Thoracic aorta (tissue), 2 donors: Measurements from ENCODE around the gene NXPH1. TPM values are rescaled to one million over a fixed set of nuclear protein-coding genes. Genes with fewer than 3 reads are reported as not detected.

Source experiments
- ATAC-seq: fragments of 150-250 bp; one replicate; pipeline ENCODE4 v1.8.0; 2017; ENCODE audit warnings: low read depth; ENCODE audit not compliant: insufficient number of reproducible peaks, low FRiP score
- DNase-seq: peaks from one replicate; pipeline ENCODE4 v3.0.0-alpha.2; 2020; ENCODE audit warnings: low spot score
- H3K27ac ChIP-seq, 2 donors: fragments of 200-600 bp; sonication (generic); 1 replicate in 1 of 2; 2 replicates in 1 of 2; pipeline ENCODE4 v1.5.1; 2016; ENCODE audit warnings: mild to moderate bottlenecking in 2 of 2, moderate library complexity in 2 of 2
- H3K27me3 ChIP-seq: fragments of 200-600 bp; sonication (generic); replicated peaks from 2 replicates; pipeline ENCODE4 v1.6.0; 2016; ENCODE audit warnings: mild to moderate bottlenecking; ENCODE audit not compliant: insufficient read depth
- H3K36me3 ChIP-seq: fragments of 200-600 bp; sonication (generic); one replicate; pipeline ENCODE4 v1.5.1; 2016
- H3K4me1 ChIP-seq, 2 donors: fragments of 200-600 bp; sonication (generic); 1 replicate in 1 of 2; 2 replicates in 1 of 2; pipeline versions ENCODE4 v1.5.1 to v1.6.0; 2016; ENCODE audit warnings: low read depth in 2 of 2, mild to moderate bottlenecking in 1 of 2; ENCODE audit not compliant: control insufficient read depth in 1 of 2
- H3K4me3 ChIP-seq: fragments of 200-600 bp; sonication (generic); 2 replicates; pipeline ENCODE4 v1.5.1; 2016; ENCODE audit warnings: mild to moderate bottlenecking
- H3K9me3 ChIP-seq: fragments of 200-600 bp; sonication (generic); 2 replicates; pipeline ENCODE4 v1.5.1; 2016
- total RNA-seq, 2 donors: library from RNA; depleted of rRNA; stranded (reverse); fragments of >200 nt; gene quantifications; one replicate each; pipeline versions ENCODE4 v1.1.0 to v1.2.3, GENCODE V29; 2016
- TF ChIP-seq, protein P1 (sequence below): fragments of 200-600 bp; sonication (generic); IDR thresholded peaks from one replicate; pipeline ENCODE4 v1.5.1; 2019; ENCODE audit warnings: antibody characterized with exemption

Gene NXPH1
- total RNA-seq, 2 donors from 2014 or later: not detected

DNA sequence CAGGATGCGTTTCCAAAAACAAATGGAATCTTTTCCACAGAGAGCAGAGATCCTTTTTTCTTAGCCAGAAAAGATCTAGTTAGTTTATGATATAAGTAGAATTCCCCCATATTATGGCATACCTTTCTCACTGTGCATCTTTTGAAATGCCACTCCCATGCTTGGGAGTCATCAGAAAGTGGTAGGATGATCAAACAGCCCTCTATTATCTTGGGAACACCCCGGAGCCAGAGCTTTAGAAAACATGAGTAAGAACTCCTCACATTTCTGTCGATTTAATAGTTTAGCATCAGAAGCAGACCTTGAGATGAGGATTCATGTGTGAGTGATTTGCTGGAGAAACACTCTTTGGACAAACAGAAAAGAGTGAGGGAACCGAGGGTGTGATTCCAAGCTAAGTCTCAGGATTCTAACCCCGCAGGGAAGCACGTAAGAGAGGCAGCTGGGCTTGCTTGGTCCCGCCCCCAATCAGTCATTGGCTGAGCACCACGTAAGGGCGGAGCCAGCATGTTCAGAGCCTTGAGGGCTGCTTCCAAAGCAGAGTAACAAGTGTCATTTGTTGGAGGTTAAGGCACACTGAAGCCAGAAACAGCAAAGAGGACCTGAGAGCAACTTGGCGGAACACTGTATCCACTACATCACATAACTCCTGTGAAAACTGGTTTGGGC lies 43.7 kb upstream of the NXPH1 start:
- H3K4me1 ChIP-seq: no peaks in the 10 kb centered on the region
- H3K9me3 ChIP-seq: no peaks in the 10 kb centered on the region
- no peak overlapping the region for H3K27ac ChIP-seq
- DNase-seq (no peak), ATAC-seq (no peak)
- TF ChIP-seq, protein P1, sequence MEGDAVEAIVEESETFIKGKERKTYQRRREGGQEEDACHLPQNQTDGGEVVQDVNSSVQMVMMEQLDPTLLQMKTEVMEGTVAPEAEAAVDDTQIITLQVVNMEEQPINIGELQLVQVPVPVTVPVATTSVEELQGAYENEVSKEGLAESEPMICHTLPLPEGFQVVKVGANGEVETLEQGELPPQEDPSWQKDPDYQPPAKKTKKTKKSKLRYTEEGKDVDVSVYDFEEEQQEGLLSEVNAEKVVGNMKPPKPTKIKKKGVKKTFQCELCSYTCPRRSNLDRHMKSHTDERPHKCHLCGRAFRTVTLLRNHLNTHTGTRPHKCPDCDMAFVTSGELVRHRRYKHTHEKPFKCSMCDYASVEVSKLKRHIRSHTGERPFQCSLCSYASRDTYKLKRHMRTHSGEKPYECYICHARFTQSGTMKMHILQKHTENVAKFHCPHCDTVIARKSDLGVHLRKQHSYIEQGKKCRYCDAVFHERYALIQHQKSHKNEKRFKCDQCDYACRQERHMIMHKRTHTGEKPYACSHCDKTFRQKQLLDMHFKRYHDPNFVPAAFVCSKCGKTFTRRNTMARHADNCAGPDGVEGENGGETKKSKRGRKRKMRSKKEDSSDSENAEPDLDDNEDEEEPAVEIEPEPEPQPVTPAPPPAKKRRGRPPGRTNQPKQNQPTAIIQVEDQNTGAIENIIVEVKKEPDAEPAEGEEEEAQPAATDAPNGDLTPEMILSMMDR: no peak
- H3K4me3 ChIP-seq: no peak overlapping the region
- H3K36me3 ChIP-seq: no peaks in the 10 kb centered on the region
- no peaks in the 10 kb centered on the region for H3K27me3 ChIP-seq

DNA sequence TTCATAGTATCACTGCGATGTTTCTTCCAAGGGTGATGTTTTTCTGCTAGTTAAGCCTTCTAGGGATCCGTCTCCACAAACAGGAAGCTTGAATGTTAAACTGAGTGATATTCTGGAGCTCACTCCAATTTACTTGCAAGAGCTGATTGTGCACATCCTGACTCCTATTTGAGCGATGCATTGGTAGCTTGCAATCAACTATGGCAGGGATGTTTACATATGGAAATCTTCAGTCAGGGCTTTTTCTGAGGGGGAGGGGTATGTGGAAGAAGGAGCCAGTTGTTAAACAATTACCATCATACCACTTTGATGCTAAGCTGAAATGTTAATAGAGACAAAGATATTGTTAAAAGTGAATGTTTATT lies 43.2 kb upstream of the NXPH1 start:
- Histone ChIP-seq H3K4me3 (no peak overlapping the region), H3K9me3 (no peaks in the 10 kb centered on the region), H3K27ac (no peak overlapping the region), H3K36me3 (no peaks in the 10 kb centered on the region), H3K4me1 (no peaks in the 10 kb centered on the region), H3K27me3 (no peaks in the 10 kb centered on the region)
- TF ChIP-seq, protein P1: no peak
- DNase-seq (no peak), ATAC-seq (no peak)

DNA sequence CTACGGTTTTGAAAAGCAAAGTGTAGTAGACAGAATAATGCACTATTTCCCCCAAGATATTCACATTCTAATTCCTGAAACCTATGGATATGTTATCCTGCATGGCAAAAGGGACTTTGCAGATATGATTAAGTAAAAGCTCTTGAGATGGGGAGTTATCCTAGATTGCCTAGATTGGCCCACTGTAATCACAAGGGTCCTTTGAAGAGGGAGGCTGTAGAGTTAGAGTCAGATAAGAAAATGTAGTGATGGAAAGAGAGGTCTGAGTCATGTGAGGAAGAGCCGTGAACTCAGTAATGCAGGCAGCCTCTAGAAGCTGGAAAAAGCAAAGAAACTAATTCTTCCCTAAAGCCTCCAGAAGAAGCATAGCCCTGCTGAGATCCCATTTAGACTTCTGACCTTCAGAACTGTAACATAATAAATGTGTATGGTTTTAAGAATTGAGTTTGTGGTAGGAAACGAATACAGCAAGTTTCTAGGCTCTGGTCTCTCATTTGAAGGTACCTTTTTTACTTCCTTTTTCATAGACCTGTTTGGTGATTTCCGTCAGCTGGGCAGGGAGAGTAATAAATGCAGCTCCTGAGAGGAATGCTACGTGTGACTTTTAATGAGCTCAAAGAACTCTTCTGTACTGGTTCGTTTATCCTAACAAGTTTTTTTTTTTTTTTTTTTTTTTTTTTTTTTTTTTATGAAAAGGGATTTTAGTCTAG lies 41.9 kb upstream of the NXPH1 start:
- no peak for DNase-seq
- Histone ChIP-seq H3K4me1 (no peaks in the 10 kb centered on the region), H3K4me3 (no peak overlapping the region), H3K27me3 (no peaks in the 10 kb centered on the region), H3K36me3 (no peaks in the 10 kb centered on the region), H3K27ac (no peak overlapping the region), H3K9me3 (no peaks in the 10 kb centered on the region)
- ATAC-seq: no peak
- TF ChIP-seq, protein P1: no peak

DNA sequence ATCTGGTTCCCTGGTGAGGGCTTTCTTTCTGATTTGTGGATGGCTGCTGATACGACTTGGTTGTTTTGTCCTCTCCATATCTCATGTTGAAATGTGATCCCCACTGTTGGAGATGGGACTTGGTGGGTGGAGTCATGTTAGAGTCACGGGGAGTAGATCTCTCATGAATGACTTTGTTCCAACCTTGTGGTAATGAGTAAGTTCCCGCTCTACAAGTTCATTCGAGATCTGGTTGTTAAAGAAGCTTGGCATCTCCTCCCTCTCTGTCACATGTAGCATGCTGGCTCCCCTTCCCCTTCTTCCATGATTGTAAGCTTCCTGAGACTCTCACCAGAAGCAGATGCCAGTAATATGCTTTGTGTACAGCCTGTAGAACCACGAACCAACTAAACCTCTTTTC lies 37.1 kb upstream of the NXPH1 start:
- DNase-seq (no peak), ATAC-seq (no peak)
- TF ChIP-seq, protein P1: no peak
- H3K36me3 ChIP-seq: no peaks in the 10 kb centered on the region
- H3K27me3 ChIP-seq: no peaks in the 10 kb centered on the region
- no peaks in the 10 kb centered on the region for H3K9me3 ChIP-seq
- no peak overlapping the region for H3K27ac ChIP-seq
- no peak overlapping the region for H3K4me3 ChIP-seq
- no peaks in the 10 kb centered on the region for H3K4me1 ChIP-seq

DNA sequence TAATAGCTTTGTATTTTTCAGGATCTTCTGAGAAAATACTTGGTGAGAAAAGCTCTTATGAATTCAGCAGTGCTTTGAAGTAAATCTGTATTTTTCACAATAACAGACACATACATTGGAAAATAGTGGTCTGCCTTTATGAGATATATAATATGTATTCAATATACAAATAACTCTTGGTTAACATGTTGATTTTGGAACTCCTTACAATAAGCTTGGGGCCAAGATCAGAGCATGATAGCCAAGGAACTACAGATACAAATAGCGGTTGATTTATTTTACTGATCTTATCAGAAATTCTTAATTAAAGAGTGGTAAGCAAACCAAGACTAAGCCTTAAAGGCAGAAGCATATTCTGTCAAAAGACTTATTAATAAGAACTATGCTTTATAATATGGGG lies 24.5 kb upstream of the NXPH1 start:
- DNase-seq: no peak

More for the DNA sequence above, 24.5 kb upstream of the NXPH1 start:
- H3K9me3 ChIP-seq: no peaks in the 10 kb centered on the region
- no peaks in the 10 kb centered on the region for H3K27me3 ChIP-seq
- H3K4me1 ChIP-seq: no peaks in the 10 kb centered on the region
- no peak for ATAC-seq
- no peaks in the 10 kb centered on the region for H3K36me3 ChIP-seq
- TF ChIP-seq, protein P1: no peak
- H3K27ac ChIP-seq: no peak overlapping the region
- no peak overlapping the region for H3K4me3 ChIP-seq
